HG02798 (cell line): ENCODE results near the gene CCDC124.

Experiments
- ATAC-seq: cut with Tn5 transposase; IDR thresholded peaks from one replicate; pipeline ENCODE4 v1.9.1; 2021; ENCODE audit warnings: mild to moderate bottlenecking; ENCODE audit not compliant: unreplicated experiment, poor library complexity

Gene CCDC124

GRCh38 chr19:17951990-17952976 is 19.5 kb downstream of the CCDC124 start:
- ATAC-seq = no peak

- no peak for ATAC-seq
Observed at GRCh38 chr19:17953316-17953801, 20.5 kb downstream of the CCDC124 start.

GRCh38 chr19:17953869-17954268 is 21.1 kb downstream of the CCDC124 start:
- ATAC-seq = no peak

- no peak for ATAC-seq
Observed at GRCh38 chr19:17954401-17954800, 21.6 kb downstream of the CCDC124 start.

- no peak for ATAC-seq
Observed at GRCh38 chr19:17957149-17957849, 24.5 kb downstream of the CCDC124 start.

- no peak for ATAC-seq
Observed at GRCh38 chr19:17957885-17958284, 25.1 kb downstream of the CCDC124 start.

GRCh38 chr19:17963936-17964691 is 31.3 kb downstream of the CCDC124 start:
- ATAC-seq = no peak

GRCh38 chr19:17965370-17966128 is 32.7 kb downstream of the CCDC124 start:
- no peak for ATAC-seq

- no peak for ATAC-seq
Observed at GRCh38 chr19:17966129-17966483, 33.3 kb downstream of the CCDC124 start.

- no peak for ATAC-seq
Observed at GRCh38 chr19:17966550-17967256, 33.9 kb downstream of the CCDC124 start, which contains the start of gene KCNN1. TSS of gene KCNN1 (plus strand) at chr19:17967107. CDS start at chr19:17973889, 6,782 bp downstream.

- ATAC-seq = no peak
Observed at GRCh38 chr19:17967257-17968051, 34.6 kb downstream of the CCDC124 start.

- no peak for ATAC-seq
Observed at GRCh38 chr19:17968362-17968761, 35.5 kb downstream of the CCDC124 start.

GRCh38 chr19:17969096-17969792 is 36.4 kb downstream of the CCDC124 start:
- no peak for ATAC-seq

- no peak for ATAC-seq
Observed at GRCh38 chr19:17972230-17972629, 39.4 kb downstream of the CCDC124 start.

- no peak for ATAC-seq
Observed at GRCh38 chr19:17973759-17974158, 40.9 kb downstream of the CCDC124 start.

GRCh38 chr19:17974551-17974950 is 41.7 kb downstream of the CCDC124 start:
- ATAC-seq = no peak

GRCh38 chr19:17975032-17975431 is 42.2 kb downstream of the CCDC124 start:
- no peak for ATAC-seq

- no peak for ATAC-seq
Observed at GRCh38 chr19:17977021-17977420, 44.2 kb downstream of the CCDC124 start.
